NCI-H146 treated with DMSO at 0.1 percent for 48 hours (cell line): ENCODE measurements around the gene EML5.

Source experiments
- DNase-seq: peaks from one replicate; lab custom pipeline; 2025; ENCODE audit not compliant: unreplicated experiment; lab: John Stamatoyannopoulos, UW

EML5 gene

DNA sequence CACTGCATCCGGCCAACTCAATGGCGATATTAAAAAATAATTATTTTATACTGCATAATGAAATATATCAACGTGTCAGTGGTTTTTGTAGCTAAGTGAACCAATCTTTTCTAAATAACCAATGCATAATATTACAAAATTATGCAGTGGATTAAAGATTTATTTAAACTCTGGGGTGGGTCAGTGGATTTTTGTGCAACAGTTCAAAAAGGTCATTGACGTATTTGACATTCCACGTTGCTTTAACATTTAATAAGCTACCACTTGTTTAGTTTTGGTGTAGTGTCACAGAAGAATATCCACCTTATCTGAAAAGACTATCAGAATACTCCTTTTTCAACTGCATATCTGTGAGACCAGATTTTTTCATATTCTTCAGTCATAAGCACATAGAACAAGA is 227.3 kb downstream of the EML5 start:
- no peak for DNase-seq

DNA sequence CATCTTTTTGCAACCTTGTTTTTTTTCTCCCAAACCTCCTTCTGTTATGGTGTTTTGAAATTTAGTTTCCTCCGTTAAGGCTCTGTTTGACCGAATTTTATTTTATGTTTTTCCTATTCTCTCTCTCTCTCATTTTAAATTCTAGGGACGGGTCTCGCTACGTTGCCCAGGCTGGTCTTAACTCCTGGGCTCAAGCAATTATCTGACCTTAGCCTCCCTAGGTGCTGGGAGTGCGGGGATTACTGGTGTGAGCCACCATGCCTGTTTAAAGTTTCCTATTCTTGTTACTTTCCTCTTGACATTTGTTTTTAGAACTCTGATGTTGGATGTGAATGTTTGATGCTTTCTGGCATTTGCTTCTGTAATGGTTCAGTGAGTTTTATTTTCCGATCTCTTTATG is 228.9 kb downstream of the EML5 start:
- DNase-seq: no peak

DNA sequence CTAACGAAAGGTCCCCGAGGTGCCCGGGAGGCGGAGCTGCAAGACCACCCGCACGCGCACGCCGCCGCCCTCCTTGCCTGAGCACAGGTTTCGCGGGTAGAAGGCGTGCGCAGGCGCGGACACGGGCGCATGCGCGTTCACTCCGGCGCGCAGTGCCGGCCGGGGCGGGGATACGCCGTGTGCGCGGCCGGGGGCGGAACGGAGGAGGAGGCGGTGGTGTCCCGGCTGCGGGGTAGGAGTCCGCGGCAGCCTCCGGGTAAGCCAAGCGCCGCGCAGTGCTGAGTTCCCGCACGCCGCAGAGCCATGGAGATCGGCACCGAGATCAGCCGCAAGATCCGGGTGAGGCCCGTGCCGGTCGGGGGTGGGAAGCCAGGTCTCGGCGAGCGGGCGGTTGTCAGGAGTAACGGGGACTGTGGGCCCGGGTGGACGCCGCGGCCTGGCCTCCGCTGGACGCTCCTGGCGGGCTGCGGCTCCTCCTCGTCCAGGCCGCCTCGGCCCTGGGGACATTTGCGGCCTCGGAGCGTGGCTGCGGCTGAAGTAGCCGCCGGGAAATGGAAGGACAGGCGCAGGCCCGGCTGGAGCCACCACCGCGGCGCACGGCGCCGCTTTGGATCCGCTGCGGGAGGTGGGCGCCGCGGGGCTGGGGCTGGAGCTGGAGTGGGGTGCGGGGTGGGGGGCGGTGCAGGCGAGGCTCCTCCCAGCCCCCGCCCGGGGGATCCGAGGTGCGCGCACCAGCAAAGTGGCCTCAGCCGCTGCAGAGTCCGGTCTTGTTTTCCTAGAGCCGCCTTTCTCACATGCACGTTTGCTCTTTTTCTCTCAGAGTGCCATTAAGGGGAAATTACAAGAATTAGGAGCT is 229.7 kb downstream of the EML5 start, which contains the start of gene ZC3H14:
Gene ZC3H14 (plus strand): TSS at position 207 of the 856 bp plus-strand sequence. CDS start 97 bp downstream, at position 304.
- DNase-seq: peak; percentile 71

DNA sequence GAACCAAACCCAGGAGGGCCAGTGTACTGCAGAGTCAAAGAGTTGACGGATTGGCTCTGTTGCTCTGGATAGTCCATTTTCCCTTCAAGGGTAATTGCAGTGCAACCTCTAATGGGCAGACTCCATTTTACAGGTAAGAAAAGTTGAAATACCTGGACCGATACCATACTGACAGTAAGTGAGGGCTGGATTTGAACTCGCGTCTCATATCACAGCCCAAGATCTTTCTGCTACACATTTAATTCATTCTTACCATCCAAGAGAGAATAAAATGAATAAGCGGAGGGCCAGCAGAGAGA is 230.3 kb downstream of the EML5 start:
- DNase-seq: no peak
